Stimulated activated naive CD8-positive, alpha-beta T cell treated with anti-CD3 and anti-CD28 coated beads, Interleukin-15, Interleukin-2, amounts not matched to agents 100 ng/mL and 50 ng/mL, for 24 hours (primary cell): ENCODE data around the gene SSUH2.
"Not testable (repeated sequence)": the region's sequence is repeated elsewhere in the genome, so short reads cannot be mapped to it uniquely, and the experiment has no call there.

Experiments used
- H3K27ac Mint-ChIP-seq: one replicate; pipeline ENCODE4 v1.8.0; 2021; ENCODE audit warnings: mild to moderate bottlenecking, mixed read lengths
- H3K27me3 Mint-ChIP-seq: one replicate; pipeline ENCODE4 v1.8.0; 2021; ENCODE audit warnings: mixed read lengths
- H3K36me3 Mint-ChIP-seq: one replicate; pipeline ENCODE4 v1.8.0; 2021; ENCODE audit warnings: low read depth, mixed read lengths
- H3K4me1 Mint-ChIP-seq: one replicate; pipeline ENCODE4 v1.8.0; 2021; ENCODE audit warnings: low read depth, mixed read lengths
- H3K4me3 Mint-ChIP-seq: one replicate; pipeline ENCODE4 v1.8.0; 2021; ENCODE audit warnings: mild to moderate bottlenecking, mixed read lengths
- H3K9me3 Mint-ChIP-seq: one replicate; pipeline ENCODE4 v1.8.0; 2021; ENCODE audit warnings: mixed read lengths

Gene SSUH2

DNA sequence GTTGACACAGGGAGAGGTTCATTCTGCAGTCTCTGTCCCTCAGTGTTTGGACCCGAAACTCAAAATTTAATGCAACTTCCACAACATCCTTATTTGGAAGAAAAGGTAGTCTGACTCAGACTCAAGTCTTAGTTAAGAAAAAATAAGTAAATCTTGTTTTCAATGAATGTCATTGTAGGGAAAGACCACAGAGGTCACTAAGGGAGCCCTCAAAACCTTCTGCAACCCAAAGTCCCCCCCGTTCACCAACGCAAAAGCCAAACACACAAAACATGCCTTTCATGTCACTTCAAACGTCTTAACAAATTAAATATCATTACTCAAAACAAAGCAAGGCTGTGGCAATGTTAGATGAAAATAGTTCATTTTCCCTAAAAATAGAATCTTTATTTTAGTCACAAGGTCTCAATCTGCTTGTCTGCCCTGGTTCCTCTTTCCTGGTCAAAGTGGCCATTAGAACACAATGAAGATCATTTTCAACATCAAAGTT lies 20.9 kb upstream of the SSUH2 start:
- Mint-ChIP-seq H3K9me3 (peaks cover 3% of the 10 kb centered on the region), H3K27me3 (peaks cover 14% of the 10 kb centered on the region), H3K27ac (no peak overlapping the region), H3K4me3 (no peak overlapping the region), H3K36me3 (no peaks in the 10 kb centered on the region), H3K4me1 (no peaks in the 10 kb centered on the region)

DNA sequence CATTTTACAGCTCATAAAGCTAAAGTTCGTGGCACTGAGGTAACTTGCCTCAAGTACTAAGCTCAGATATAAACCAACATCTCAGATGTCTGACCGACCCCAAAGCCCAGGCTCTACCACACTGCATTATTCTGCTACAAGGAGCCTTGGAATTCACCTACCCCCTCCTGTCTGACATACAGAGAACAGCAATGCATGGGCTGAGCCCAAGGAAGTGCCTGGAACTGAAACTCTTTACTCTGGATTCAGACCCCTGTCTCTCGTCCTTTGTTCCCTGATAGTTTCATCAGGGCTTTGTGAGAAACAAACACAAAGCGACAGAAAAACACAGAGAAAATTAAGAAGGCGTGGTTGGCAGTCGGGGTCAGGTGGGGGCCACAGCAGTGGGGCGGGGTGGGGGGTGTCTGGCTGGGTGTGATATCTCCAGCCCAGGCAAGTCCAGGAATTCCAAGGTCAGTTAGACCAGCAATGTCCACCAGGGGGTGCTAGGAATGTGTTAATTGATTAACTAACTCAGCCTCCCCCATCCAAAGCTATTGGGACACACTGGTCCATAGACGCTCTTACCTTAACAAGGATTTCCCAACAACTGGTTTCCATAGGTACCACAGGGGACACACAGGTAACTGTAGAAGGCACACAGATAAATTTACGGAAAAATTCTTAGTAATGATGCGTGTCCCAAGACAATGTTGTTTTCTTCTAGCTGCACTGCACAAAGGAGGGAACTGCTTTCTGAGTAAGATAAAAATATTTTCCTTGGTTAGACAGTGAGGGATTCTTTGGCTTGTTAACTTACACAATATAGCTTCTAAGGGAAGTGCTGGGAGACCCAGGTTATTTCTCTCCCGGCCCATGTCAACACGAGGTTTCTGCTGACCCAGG lies 18.8 kb upstream of the SSUH2 start:
- Mint-ChIP-seq H3K4me3 (no peak overlapping the region), H3K4me1 (no peaks in the 10 kb centered on the region), H3K27ac (no peak overlapping the region), H3K9me3 (no peaks in the 10 kb centered on the region), H3K36me3 (no peaks in the 10 kb centered on the region), H3K27me3 (peaks cover 8% of the 10 kb centered on the region)

DNA sequence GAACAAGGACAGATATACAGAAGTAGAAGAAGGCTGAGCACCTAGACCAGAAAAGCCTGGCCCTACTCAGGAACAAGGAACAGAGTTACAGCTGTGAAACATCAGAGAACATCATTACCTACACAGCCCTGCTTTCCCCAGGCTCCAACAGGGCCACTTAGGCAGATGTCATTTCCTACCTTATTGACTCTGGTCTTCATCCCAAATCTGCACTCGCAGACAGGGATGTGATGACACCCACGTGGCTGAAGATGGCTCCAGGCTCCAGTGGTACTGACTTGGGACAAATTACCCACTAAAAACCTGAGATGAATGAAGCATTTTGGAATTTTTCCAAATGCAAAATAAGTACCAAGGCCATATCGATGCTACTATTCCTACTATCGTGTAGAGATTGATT lies 18.0 kb upstream of the SSUH2 start:
- Mint-ChIP-seq H3K4me1 (no peaks in the 10 kb centered on the region), H3K36me3 (no peaks in the 10 kb centered on the region), H3K4me3 (no peak overlapping the region), H3K27me3 (peaks cover 7% of the 10 kb centered on the region), H3K27ac (no peak overlapping the region), H3K9me3 (no peaks in the 10 kb centered on the region)

DNA sequence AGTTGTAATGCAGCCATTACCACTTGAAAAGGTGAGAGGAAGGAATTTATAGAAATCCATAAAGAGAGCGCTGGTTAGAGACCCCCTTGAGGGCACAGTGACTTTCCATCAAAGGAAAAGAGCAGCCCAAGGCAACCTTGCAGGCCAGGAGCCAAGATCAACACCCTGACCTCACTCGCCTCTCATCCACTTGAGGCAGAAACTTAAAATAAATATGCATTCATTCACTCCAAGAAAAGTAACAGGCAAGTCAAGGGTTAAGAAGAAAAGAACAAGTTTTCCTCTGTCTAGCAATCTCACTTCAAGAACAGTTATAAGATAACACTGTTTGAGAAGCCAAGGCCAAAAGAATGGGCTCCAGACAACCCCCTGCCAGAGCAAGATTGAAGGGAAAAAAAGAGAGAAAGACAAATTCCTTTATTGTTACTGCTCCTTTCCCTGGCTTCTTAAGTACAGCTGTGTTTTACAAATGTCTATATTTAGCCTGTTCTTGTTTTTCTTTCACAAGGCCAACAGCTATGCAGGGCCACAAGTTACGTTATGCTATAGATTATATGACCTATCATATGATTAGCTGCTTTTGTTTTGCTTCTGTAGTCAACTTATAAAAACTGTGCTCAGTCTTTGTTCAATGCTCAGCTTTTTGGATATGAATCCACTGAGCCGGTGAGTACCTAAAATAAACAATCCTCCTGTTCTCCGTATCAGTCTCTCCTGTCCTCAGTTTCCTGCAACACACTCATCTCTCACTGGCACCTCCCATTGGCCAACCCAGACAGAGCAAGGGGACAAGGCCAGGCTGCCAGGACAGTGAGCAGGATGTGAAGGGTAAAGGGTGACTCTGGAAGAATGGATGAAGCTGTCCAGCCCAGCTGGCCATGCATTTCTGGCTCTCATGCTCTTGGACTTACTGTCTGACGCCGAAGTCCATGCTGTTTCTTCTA lies 15.8 kb upstream of the SSUH2 start:
- Mint-ChIP-seq H3K9me3 (no peaks in the 10 kb centered on the region), H3K4me3 (no peak overlapping the region), H3K27ac (no peak overlapping the region), H3K36me3 (no peaks in the 10 kb centered on the region), H3K27me3 (peaks cover 7% of the 10 kb centered on the region), H3K4me1 (peaks cover 3% of the 10 kb centered on the region)

DNA sequence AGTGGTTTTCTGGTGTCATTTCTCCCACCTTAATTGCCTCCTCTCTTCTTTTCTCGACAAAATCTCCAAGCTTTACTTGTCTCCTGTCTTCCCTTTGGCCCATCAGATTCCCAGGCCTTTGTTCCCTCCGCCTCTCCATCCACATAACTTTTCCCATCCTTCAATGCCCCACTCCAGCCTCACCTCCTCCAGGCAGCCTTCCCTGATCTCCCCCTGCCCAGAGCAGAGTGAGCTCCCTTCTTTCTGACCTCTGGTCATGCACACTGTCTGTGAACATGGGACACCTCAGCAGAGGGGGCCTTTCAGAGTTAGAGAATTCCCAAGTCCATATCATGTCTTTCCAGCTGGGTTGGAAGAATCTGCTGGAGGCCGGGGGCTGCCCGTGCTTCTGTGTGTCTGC lies 14.6 kb upstream of the SSUH2 start:
- Mint-ChIP-seq H3K4me3 (no peak overlapping the region), H3K27ac (no peak overlapping the region), H3K9me3 (peaks cover 2% of the 10 kb centered on the region), H3K27me3 (peaks cover 7% of the 10 kb centered on the region), H3K36me3 (no peaks in the 10 kb centered on the region), H3K4me1 (peaks cover 3% of the 10 kb centered on the region)

DNA sequence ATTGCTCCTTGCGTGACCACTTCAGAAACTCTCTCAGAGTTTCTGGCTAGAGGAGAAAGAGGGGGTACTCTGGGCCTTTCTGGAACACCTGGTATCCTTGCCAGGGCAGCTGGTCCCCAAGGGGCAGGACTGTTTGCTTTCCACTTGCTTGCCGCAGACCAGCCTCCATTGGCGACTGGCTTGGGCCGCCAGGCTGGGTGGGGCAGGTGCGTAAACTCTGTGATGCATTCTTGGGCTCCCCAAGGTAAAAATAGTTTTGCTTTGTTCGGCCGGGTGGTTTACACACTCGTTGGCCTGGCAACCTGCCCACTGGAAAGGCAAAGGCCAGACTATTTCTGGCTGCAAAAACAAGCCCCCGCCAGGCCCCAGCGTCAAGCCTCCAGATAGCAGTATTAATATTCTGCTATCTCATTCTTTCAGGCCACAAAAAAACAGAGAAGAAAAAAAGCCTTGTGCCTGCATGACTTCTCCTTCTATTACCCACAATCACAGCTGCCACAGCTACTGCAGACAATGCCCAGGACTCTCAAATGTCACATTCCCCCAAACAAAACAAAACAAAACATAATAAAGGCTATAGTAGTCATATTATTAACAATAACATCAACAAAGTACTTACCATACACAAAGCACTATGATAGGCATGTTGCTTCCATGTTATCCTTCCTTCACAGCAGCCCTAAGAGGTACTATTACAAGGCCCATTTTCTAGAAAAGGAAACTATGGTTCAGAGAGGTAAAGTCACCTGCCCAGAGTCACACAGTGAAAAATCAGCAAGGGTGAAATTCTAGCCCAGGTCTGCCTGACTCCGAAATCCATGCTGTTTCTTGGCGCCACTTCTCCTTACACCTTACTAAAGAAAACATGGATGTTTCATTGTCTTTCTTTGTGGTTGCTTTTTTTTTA lies 14.0 kb upstream of the SSUH2 start:
- H3K27ac Mint-ChIP-seq: no peak overlapping the region

DNA sequence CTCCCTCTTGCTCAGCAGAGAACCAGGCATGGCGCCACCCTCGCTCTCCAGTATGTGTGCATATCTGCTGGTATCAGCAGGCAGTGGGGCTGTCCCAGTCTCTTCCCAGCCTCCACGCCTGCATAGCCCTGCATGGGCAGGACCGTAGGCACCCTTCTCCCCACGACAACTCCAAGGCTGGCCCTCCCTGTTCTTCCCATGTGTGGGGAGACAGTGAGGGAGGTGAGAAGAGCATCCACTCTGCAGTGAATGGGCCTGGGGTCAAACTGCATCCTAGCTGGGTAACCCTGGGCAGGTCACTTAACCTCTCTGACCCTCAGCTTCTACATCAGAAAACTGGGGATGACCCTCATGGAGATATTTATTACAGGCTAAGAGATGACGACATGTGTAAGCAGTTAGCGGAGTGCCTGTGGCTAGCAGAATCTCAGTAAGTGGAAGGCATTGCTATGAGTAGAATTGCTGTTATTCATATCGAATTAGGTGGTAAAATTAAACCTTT lies 13.3 kb upstream of the SSUH2 start:
- Mint-ChIP-seq H3K9me3 (peaks cover 5% of the 10 kb centered on the region), H3K4me3 (no peak overlapping the region), H3K27me3 (peaks cover 7% of the 10 kb centered on the region), H3K36me3 (no peaks in the 10 kb centered on the region), H3K27ac (no peak overlapping the region), H3K4me1 (peaks cover 3% of the 10 kb centered on the region)

More for the DNA sequence above, 14.0 kb upstream of the SSUH2 start:
- H3K27me3 Mint-ChIP-seq: peaks cover 7% of the 10 kb centered on the region
- peaks cover 5% of the 10 kb centered on the region for H3K9me3 Mint-ChIP-seq
- no peak overlapping the region for H3K4me3 Mint-ChIP-seq
- peaks cover 3% of the 10 kb centered on the region for H3K4me1 Mint-ChIP-seq
- H3K36me3 Mint-ChIP-seq: no peaks in the 10 kb centered on the region

DNA sequence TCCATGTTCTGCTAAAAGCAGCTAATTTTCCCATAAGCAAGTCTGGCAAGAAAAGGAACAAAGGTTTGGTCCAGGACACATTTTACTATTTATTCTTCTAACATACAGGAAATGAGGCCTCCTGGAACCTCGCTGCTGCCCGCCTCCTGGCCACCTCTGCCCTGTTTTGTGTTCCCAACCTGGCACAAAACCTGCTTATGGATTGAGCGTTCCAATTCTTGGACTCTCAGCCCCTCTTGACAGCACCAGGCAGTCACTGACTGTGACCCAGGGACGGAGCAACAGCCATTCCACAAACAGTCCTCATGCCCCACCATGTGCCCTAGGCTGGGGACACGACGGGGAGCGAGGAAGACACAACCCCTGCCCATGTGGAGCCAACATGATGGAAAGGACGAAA lies 11.6 kb upstream of the SSUH2 start:
- Mint-ChIP-seq H3K27ac (no peak overlapping the region), H3K4me3 (no peak overlapping the region), H3K9me3 (peaks cover 5% of the 10 kb centered on the region), H3K27me3 (peaks cover 14% of the 10 kb centered on the region), H3K4me1 (peaks cover 3% of the 10 kb centered on the region), H3K36me3 (no peaks in the 10 kb centered on the region)

DNA sequence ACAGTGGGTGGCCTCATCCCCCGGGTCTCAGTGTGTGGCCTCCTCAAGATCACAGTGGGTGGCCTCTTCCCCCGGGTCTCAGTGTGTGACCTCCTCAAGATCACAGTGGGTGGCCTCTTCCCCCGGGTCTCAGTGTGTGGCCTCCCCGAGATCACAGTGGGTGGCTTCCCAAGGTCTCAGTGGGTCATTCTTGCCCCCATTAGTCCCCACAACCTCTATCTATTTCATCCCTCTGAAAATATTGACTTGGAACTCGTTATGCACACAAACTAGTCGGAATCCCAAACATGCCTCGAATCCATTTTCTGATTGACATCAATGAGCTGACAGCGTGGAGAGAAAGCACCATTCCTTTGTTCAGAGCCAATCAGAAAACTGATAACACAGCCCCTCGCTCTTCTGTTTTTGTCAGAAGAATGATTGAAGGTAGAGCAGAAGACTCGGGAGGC lies 10.8 kb upstream of the SSUH2 start:
- H3K4me3 Mint-ChIP-seq: no peak overlapping the region
- H3K36me3 Mint-ChIP-seq: no peaks in the 10 kb centered on the region
- H3K4me1 Mint-ChIP-seq: peaks cover 3% of the 10 kb centered on the region
- peaks cover 14% of the 10 kb centered on the region for H3K27me3 Mint-ChIP-seq
- H3K27ac Mint-ChIP-seq: no peak overlapping the region
- peaks cover 5% of the 10 kb centered on the region for H3K9me3 Mint-ChIP-seq

DNA sequence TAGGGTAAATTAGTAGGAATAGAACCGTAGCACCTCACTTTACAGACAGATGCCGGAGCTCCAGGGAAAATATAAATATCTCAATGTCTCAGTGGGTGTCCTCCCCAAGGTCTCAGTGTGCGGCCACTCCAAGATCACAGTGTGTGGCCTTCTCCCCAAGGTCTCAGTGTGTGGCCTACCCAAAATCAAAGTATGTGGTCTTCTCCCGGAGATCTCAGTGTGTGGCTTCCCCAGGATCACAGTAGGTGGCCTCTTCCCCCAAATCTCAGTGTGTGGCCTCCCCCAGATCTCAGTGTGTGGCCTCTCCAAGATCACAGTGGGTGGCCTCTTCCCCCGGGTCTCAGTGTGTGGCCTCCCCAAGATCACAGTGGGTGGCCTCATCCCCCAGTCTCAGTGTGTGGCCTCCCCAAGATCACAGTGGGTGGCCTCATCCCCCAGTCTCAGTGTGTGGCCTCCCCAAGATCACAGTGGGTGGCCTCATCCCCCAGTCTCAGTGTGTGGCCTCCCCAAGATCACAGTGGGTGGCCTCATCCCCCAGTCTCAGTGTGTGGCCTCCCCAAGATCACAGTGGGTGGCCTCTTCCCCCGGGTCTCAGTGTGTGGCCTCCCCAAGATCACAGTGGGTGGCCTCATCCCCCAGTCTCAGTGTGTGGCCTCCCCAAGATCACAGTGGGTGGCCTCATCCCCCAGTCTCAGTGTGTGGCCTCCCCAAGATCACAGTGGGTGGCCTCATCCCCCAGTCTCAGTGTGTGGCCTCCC lies 10.2 kb upstream of the SSUH2 start:
- H3K27me3 Mint-ChIP-seq: peaks cover 14% of the 10 kb centered on the region
- H3K27ac Mint-ChIP-seq, H3K4me1 Mint-ChIP-seq, H3K9me3 Mint-ChIP-seq, H3K4me3 Mint-ChIP-seq, H3K36me3 Mint-ChIP-seq: not testable (repeated sequence)

DNA sequence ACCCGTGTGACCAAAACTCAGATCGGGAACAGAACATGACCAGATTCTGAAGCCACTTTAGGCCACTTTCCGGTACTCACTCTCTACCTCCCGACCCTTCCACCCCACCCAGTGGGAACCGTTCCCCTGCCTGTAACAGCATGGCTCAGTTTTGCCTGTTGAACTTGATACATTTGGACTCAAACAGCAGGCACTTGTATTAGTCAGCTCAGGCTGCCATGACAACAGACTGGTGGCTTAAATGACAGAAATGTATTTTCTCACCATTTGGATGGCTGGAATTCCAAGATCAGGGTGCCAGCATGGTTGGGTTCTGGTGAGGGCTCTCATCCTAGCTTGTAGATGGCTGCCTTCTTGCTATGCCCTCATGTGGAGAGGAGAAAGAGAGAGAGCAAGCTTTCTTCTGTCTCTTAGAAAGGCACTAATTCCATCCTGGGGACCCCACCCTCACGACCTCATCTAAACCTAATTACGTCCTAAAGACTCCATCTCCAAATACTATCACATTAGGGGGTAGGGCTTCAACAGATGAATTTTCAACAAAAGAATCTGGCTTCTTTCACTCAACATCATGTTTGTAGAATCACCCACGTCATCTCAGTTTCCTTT lies 9.3 kb upstream of the SSUH2 start:
- Mint-ChIP-seq H3K36me3 (no peaks in the 10 kb centered on the region), H3K4me3 (no peak overlapping the region), H3K27me3 (peaks cover 14% of the 10 kb centered on the region), H3K27ac (no peak overlapping the region), H3K9me3 (peaks cover 5% of the 10 kb centered on the region), H3K4me1 (peaks cover 3% of the 10 kb centered on the region)

DNA sequence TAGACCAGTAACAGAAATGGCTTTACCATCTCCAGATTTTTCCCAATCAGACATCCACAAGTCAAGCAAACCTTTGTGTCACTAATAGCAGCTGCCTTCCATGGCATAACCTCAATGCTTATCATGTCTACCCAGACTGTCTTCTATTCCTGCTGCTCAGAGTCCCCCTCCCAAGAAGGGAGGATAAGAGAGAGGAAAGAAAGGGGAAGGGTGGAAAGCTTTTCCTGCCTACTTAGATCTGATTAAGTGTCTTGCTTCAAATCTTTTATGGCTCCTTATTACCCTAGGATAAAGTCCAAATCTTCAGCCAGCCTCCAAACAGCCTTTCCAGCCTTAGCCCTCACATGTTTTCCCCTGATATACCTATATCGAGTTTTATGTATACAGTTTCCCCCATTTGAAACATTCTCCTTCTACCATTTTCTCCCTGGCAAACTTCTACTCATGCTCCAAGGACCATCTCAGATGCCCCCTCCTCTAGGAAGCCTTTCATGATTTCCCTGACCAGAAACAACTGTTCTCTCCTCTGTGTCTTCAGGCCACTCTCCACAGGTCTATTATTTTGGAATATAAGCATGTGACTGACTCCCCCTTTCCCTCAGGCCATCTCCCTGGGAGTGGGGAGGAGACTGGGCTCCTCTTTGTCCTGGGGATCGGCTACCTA lies 7.9 kb upstream of the SSUH2 start:
- Mint-ChIP-seq H3K4me1 (peaks cover 3% of the 10 kb centered on the region), H3K27ac (no peak overlapping the region), H3K27me3 (peaks cover 14% of the 10 kb centered on the region), H3K4me3 (no peak overlapping the region), H3K36me3 (no peaks in the 10 kb centered on the region), H3K9me3 (peaks cover 5% of the 10 kb centered on the region)
